ENCODE data around the gene NSG1.

GRCh38 chr4:4413806-4414205 is 26.9 kb downstream of the NSG1 start:
- no peak for TF ChIP-seq EZH2 (IDR thresholded peaks at IDR 0.05; ENCODE audit: insufficient read depth, poor library complexity, severe bottlenecking)
- TF ChIP-seq EZH2phosphoT487 (IDR thresholded peaks at IDR 0.05; ENCODE audit: insufficient read depth, low read depth), result no peak

All from GM23248 (cell line).